Transverse colon (tissue), 4 donors: ENCODE results near the gene EYA2. TPM values are rescaled to one million over a fixed set of nuclear protein-coding genes. Genes with fewer than 3 reads are reported as not detected.

ENCODE experiments used
- DNase-seq: peaks from one replicate; pipeline ENCODE4 v3.0.0-alpha.2; 2019
- H3K27ac ChIP-seq, 4 donors: fragments of 200-600 bp; sonication (generic); 2 replicates each; pipeline ENCODE4 v1.5.1; 2016 to 2018; ENCODE audit warnings: inconsistent platforms in 4 of 4
- H3K27me3 ChIP-seq: fragments of 200-600 bp; sonication (generic); 2 replicates; pipeline ENCODE4 v1.5.1; 2017; ENCODE audit warnings: inconsistent platforms
- H3K36me3 ChIP-seq, 4 donors: fragments of 200-600 bp; sonication (generic); 2 replicates each; pipeline ENCODE4 v1.5.1; 2017 to 2019; ENCODE audit warnings: inconsistent platforms in 4 of 4
- H3K4me1 ChIP-seq, 4 donors: fragments of 200-600 bp; sonication (generic); 2 replicates each; pipeline ENCODE4 v1.5.1; 2017 to 2020; ENCODE audit warnings: inconsistent platforms in 4 of 4
- H3K4me3 ChIP-seq, 4 donors: fragments of 200-600 bp; sonication (generic); 1 replicate in 1 of 4; 2 replicates in 3 of 4; pipeline versions ENCODE4 v1.5.1 to v1.6.1; 2017 to 2019; ENCODE audit warnings: inconsistent platforms in 4 of 4
- H3K9me3 ChIP-seq, 2 donors: fragments of 200-600 bp; sonication (generic); 2 replicates each; pipeline ENCODE4 v1.5.1; 2017 to 2019; ENCODE audit warnings: inconsistent platforms in 2 of 2
- EP300 ChIP-seq: sonication (generic); formaldehyde crosslinking; IDR thresholded peaks from one replicate; pipeline ENCODE4 v1.6.1; 2017; ENCODE audit warnings: antibody characterized with exemption, low read depth
- POLR2A ChIP-seq: fragments of 450-650 bp; IDR thresholded peaks from one replicate; pipeline ENCODE4 v1.6.1; 2016; ENCODE audit warnings: antibody characterized with exemption, mild to moderate bottlenecking, moderate library complexity
- POLR2AphosphoS5 ChIP-seq, 3 donors: sonication (generic); formaldehyde crosslinking; IDR thresholded peaks; one replicate each; pipeline ENCODE4 v1.6.1; 2016; ENCODE audit warnings: antibody characterized with exemption in 3 of 3
- WGBS, 2 donors: methylation state at CpG; one replicate each; pipeline ENCODE4 v1.1.5; 2018; ENCODE audit warnings: low coverage in 1 of 2; 5-methylcytosine and 5-hydroxymethylcytosine counted together
- in situ Hi-C, 4 donors: fragments of 200-750 bp; cut with MboI; loops; one replicate each; pipeline versions ENCODE4 v1.15.0 to v1.15.1; 2017; ENCODE audit warnings: low sequenced_read_pairs in 3 of 4, low pct_ligation_motif_present in 1 of 4, low pct_unique_long_range_greater_than_20kb in 1 of 4
- intact Hi-C: fragments of 100-400 bp; cut with DNase I; formaldehyde crosslinking; loops from one replicate; pipeline ENCODE4 v1.15.1; 2023; ENCODE audit warnings: low total_unique reads
- total RNA-seq, 4 donors: library from RNA; depleted of rRNA; stranded (reverse); fragments of >200 nt; gene quantifications; one replicate each; pipeline ENCODE4 v1.1.0, GENCODE V29; 2016
- TF ChIP-seq, protein P1 (sequence below), 5 experiments: fragments of 200-600 bp in 3 of 5; fragments of 450-650 bp in 2 of 5; sonication (generic) in 3 of 5; IDR thresholded peaks; 1 replicate in 2 of 5; 2 replicates in 3 of 5; pipeline ENCODE4 v1.5.1; 2016 to 2017; ENCODE audit warnings: antibody characterized with exemption in 5 of 5, inconsistent platforms in 3 of 5, mild to moderate bottlenecking in 2 of 5, moderate library complexity in 1 of 5

EYA2 gene
- total RNA-seq, 4 donors from 2014 or later = 4.5 to 17.5 (median 10.9) TPM

DNA sequence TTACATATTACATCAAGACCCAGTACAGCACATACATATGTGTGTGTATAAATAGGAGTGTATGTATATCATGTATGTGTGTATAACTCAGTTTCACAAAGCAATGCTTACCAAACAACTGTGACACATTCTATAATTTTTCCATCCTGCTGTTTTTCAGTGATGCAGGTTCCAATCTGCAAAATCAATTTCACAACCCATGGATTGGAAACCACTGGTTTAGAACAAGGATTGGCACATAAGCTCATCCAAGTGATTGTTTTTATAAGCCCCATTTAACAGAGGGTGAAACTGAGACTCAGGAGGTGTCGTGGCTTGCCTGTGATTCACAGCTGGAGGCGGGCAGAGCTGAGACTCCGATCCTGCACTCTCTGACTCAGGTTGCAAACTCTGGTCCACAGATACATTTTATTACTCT, 303.6 kb downstream of the EYA2 start:
- WGBS, 2 donors = 79 to 94% methylated on average over 3 of the region's 3 CpGs
- DNase-seq = no peak
- TF ChIP-seq EP300 = no peak
- TF ChIP-seq, protein P1, sequence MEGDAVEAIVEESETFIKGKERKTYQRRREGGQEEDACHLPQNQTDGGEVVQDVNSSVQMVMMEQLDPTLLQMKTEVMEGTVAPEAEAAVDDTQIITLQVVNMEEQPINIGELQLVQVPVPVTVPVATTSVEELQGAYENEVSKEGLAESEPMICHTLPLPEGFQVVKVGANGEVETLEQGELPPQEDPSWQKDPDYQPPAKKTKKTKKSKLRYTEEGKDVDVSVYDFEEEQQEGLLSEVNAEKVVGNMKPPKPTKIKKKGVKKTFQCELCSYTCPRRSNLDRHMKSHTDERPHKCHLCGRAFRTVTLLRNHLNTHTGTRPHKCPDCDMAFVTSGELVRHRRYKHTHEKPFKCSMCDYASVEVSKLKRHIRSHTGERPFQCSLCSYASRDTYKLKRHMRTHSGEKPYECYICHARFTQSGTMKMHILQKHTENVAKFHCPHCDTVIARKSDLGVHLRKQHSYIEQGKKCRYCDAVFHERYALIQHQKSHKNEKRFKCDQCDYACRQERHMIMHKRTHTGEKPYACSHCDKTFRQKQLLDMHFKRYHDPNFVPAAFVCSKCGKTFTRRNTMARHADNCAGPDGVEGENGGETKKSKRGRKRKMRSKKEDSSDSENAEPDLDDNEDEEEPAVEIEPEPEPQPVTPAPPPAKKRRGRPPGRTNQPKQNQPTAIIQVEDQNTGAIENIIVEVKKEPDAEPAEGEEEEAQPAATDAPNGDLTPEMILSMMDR (IDR thresholded peaks at IDR 0.05) = no peak
- no peak for TF ChIP-seq POLR2A
- no peak for TF ChIP-seq POLR2AphosphoS5 (IDR thresholded peaks at IDR 0.05)
- Histone ChIP-seq H3K36me3 (no peaks in the 10 kb centered on the region), H3K9me3 (no peaks in the 10 kb centered on the region), H3K4me3 (no peak overlapping the region), H3K27ac (no peak overlapping the region), H3K4me1 (peaks cover 0 to 6% (median 2%) of the 10 kb centered on the region in 4 donors), H3K27me3 (no peaks in the 10 kb centered on the region)
- intact Hi-C loops = loop anchor here (10.0 kb wide), 1 partner anchor 427 kb away; no protein-coding TSS in a partner anchor
- in situ Hi-C loops = loop anchor here in 3 of 4 donors (10.0 to 25.0 kb wide), 4 partner anchors 187 to 427 kb away; no protein-coding TSS in a partner anchor

- no peak for TF ChIP-seq POLR2A
- TF ChIP-seq POLR2AphosphoS5 (IDR thresholded peaks at IDR 0.05) = no peak
- TF ChIP-seq EP300 = no peak
- TF ChIP-seq, protein P1 (IDR thresholded peaks at IDR 0.05) = no peak
- no peaks in the 10 kb centered on the region for H3K36me3 ChIP-seq
- H3K4me1 ChIP-seq = peaks cover 0 to 6% (median 2%) of the 10 kb centered on the region in 4 donors
- in situ Hi-C loops = loop anchor here in 3 of 4 donors (10.0 to 25.0 kb wide), 4 partner anchors 186 to 426 kb away; no protein-coding TSS in a partner anchor
- no peak for DNase-seq
- intact Hi-C loops = loop anchor here (10.0 kb wide), 1 partner anchor 426 kb away; no protein-coding TSS in a partner anchor
- no peak overlapping the region for H3K4me3 ChIP-seq
- no peaks in the 10 kb centered on the region for H3K9me3 ChIP-seq
- no peaks in the 10 kb centered on the region for H3K27me3 ChIP-seq
- H3K27ac ChIP-seq = no peak overlapping the region
- WGBS, 2 donors = 85 to 87% methylated on average over 4 to 14 of the region's 14 CpGs
Observed at GRCh38 chr20:47198996-47199552, 304.4 kb downstream of the EYA2 start.

- Histone ChIP-seq H3K27me3 (no peaks in the 10 kb centered on the region), H3K4me3 (no peak overlapping the region), H3K9me3 (no peaks in the 10 kb centered on the region), H3K27ac (no peak overlapping the region), H3K36me3 (no peaks in the 10 kb centered on the region), H3K4me1 (peaks cover 0 to 5% (median 2%) of the 10 kb centered on the region in 4 donors)
- no peak for DNase-seq
- TF ChIP-seq POLR2AphosphoS5 (IDR thresholded peaks at IDR 0.05) (no peak), POLR2A (no peak), EP300 (no peak)
- TF ChIP-seq, protein P1 (IDR thresholded peaks at IDR 0.05) = no peak
- intact Hi-C loops = no loop called here
- 83 to 100% methylated on average over 2 to 9 of the region's 9 CpGs for WGBS, 2 donors
- in situ Hi-C loops = no loop called here
Observed at GRCh38 chr20:47201074-47201730, 306.6 kb downstream of the EYA2 start.

DNA sequence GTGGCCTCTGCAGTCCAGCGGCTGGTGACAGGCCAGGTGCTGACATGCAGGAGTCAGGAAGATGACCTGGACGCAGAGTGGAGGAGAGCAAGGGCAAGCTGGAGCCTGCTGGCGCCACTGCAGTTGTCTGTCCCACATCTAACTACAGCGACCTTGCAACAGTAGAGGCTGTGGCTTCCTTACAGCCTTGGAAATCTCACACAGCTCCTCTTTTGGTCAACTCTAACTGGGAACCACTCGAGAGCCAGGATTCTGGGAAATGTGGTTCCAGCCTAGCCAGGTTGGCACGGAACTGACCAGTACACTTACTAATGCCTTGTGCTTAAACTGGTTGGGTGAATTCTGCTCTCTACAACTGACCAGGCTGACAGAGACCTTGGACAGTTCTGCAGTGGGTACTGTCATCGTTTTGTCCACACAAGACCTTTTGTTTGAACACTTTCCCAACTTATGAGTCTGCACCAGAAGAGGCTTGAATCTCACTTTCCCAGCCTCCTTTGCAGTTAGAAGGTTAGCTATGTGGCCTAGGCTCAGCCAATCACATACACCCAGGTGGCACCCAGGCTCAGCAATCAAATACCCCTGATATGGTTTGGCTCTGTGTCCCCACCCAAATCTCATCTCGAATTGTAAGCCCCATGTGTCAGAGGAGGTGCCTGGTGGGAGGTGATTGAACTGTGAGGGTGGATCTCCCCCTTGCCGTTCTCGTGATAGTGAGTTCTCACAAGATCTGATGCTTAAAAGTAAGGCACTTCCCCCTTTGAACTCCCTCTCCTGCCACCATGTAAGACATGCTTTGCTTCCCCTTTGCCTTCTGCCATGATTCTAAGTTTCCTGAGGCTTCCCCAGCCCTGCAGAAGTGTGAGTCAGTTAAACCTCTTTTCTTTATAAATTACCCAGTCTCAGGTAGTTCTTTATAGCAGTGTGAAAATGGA, 308.4 kb downstream of the EYA2 start:
- intact Hi-C loops (no loop called here), in situ Hi-C loops (no loop called here)
- no peak for TF ChIP-seq POLR2A
- TF ChIP-seq, protein P1 (IDR thresholded peaks at IDR 0.05) = no peak
- no peak for TF ChIP-seq EP300
- no peak for TF ChIP-seq POLR2AphosphoS5 (IDR thresholded peaks at IDR 0.05)

More for the DNA sequence above, 308.4 kb downstream of the EYA2 start:
- H3K4me3 ChIP-seq = no peak overlapping the region
- WGBS, 2 donors = 80 to 89% methylated on average over 1 to 10 of the region's 10 CpGs
- DNase-seq = no peak
- no peaks in the 10 kb centered on the region for H3K27me3 ChIP-seq
- H3K9me3 ChIP-seq = no peaks in the 10 kb centered on the region
- no peaks in the 10 kb centered on the region for H3K36me3 ChIP-seq
- H3K4me1 ChIP-seq = no peaks in the 10 kb centered on the region
- no peak overlapping the region for H3K27ac ChIP-seq
